Neuronal stem cell (in vitro differentiated cells): ENCODE results near the gene RFPL4A.
"Not testable (repeated sequence)": the region's sequence is repeated elsewhere in the genome, so short reads cannot be mapped to it uniquely, and the experiment has no call there.

Source experiments
- DNase-seq: peaks from one replicate; pipeline ENCODE4 v3.0.0-alpha.2; 2013; ENCODE audit warnings: low spot score
- H2AFZ ChIP-seq: one replicate; pipeline ENCODE4 v1.6.1; 2013; ENCODE audit warnings: mild to moderate bottlenecking, low read length, inconsistent platforms
- H2AK5ac ChIP-seq: 2 replicates; pipeline ENCODE4 v1.6.1; 2013; ENCODE audit warnings: low read depth, mild to moderate bottlenecking, inconsistent platforms, low read length, moderate library complexity, mixed read lengths
- H2BK120ac ChIP-seq: 2 replicates; pipeline ENCODE4 v1.6.1; 2013; ENCODE audit warnings: low read depth, mild to moderate bottlenecking, inconsistent platforms, low read length, moderate library complexity, mixed read lengths
- H2BK12ac ChIP-seq: one replicate; pipeline ENCODE4 v1.6.1; 2013; ENCODE audit warnings: low read length, inconsistent platforms
- H2BK15ac ChIP-seq: 2 replicates; pipeline ENCODE4 v1.6.1; 2013; ENCODE audit warnings: mild to moderate bottlenecking, low read length, inconsistent platforms, mixed read lengths
- H2BK5ac ChIP-seq: one replicate; pipeline ENCODE4 v1.6.1; 2013; ENCODE audit warnings: inconsistent platforms, mild to moderate bottlenecking, low read length, moderate library complexity
- H3K14ac ChIP-seq: one replicate; pipeline ENCODE4 v1.6.1; 2013; ENCODE audit warnings: low read length, inconsistent platforms
- H3K18ac ChIP-seq: 2 replicates; pipeline ENCODE4 v1.6.1; 2013; ENCODE audit warnings: low read length, inconsistent platforms
- H3K23ac ChIP-seq: 2 replicates; pipeline ENCODE4 v1.6.1; 2013; ENCODE audit warnings: low read depth, mild to moderate bottlenecking, mixed read lengths, low read length, inconsistent platforms; ENCODE audit not compliant: poor library complexity
- H3K27ac ChIP-seq: replicated peaks from 3 replicates; pipeline ENCODE4 v1.5.1; 2013; ENCODE audit warnings: low read length, inconsistent platforms
- H3K27me3 ChIP-seq, 3 experiments: 2 replicates each; pipeline ENCODE4 v1.6.1; 2013; ENCODE audit warnings: low read length in 3 of 3, mild to moderate bottlenecking in 2 of 3, inconsistent platforms in 1 of 3, low read depth in 1 of 3, mixed read lengths in 1 of 3, moderate library complexity in 1 of 3; ENCODE audit not compliant: control insufficient read depth in 3 of 3, insufficient read depth in 3 of 3
- H3K36me3 ChIP-seq, 2 donors: replicated peaks in 1 of 2; 2 replicates each; pipeline ENCODE4 v1.6.1; 2013; ENCODE audit warnings: low read length in 2 of 2; ENCODE audit not compliant: control insufficient read depth in 2 of 2, insufficient read depth in 2 of 2
- H3K4ac ChIP-seq: 2 replicates; pipeline ENCODE4 v1.6.1; 2013; ENCODE audit warnings: inconsistent platforms, mild to moderate bottlenecking, low read length, moderate library complexity
- H3K4me1 ChIP-seq, 2 donors: 1 replicate in 1 of 2; 2 replicates in 1 of 2; pipeline ENCODE4 v1.6.1; 2013; ENCODE audit warnings: low read length in 2 of 2, low read depth in 1 of 2; ENCODE audit not compliant: control insufficient read depth in 2 of 2, insufficient read depth in 1 of 2
- H3K4me2 ChIP-seq: one replicate; pipeline ENCODE4 v1.6.1; 2013; ENCODE audit warnings: mild to moderate bottlenecking, low read length, inconsistent platforms; ENCODE audit not compliant: insufficient read depth, poor library complexity, severe bottlenecking
- H3K4me3 ChIP-seq, 2 donors: 2 replicates each; pipeline ENCODE4 v1.5.1; 2013; ENCODE audit warnings: low read length in 2 of 2, mild to moderate bottlenecking in 2 of 2, inconsistent platforms in 1 of 2, moderate library complexity in 1 of 2
- H3K79me1 ChIP-seq: one replicate; pipeline ENCODE4 v1.6.1; 2013; ENCODE audit warnings: low read depth, mild to moderate bottlenecking, inconsistent platforms, low read length, moderate library complexity
- H3K9ac ChIP-seq: one replicate; pipeline ENCODE4 v1.6.1; 2013; ENCODE audit warnings: mild to moderate bottlenecking, low read depth, low read length, inconsistent platforms; ENCODE audit not compliant: poor library complexity
- H3K9me3 ChIP-seq, 2 donors: replicated peaks in 1 of 2; 2 replicates each; pipeline versions ENCODE3 to v1.6.1; 2013; ENCODE audit warnings: low read length in 2 of 2, mild to moderate bottlenecking in 2 of 2, inconsistent platforms in 1 of 2, low read depth in 1 of 2, mixed read lengths in 1 of 2, moderate library complexity in 1 of 2; ENCODE audit not compliant: control insufficient read depth in 2 of 2, insufficient read depth in 1 of 2
- H4K8ac ChIP-seq: one replicate; pipeline ENCODE4 v1.6.1; 2013; ENCODE audit warnings: low read depth, mild to moderate bottlenecking, inconsistent platforms, low read length, moderate library complexity
- H4K91ac ChIP-seq: one replicate; pipeline ENCODE4 v1.6.1; 2013; ENCODE audit warnings: low read length, low read depth, mild to moderate bottlenecking, inconsistent platforms; ENCODE audit not compliant: poor library complexity
- WGBS, 2 donors: extraction: QIAGEN DNeasy Blood & Tissue Kit; methylation state at CpG; one replicate each; pipeline ENCODE4 v1.1.7; 2013; ENCODE audit warnings: missing lambda C conversion rate in 2 of 2, mixed read lengths in 1 of 2; ENCODE audit not compliant: insufficient read length in 2 of 2, insufficient replicate concordance in 1 of 2; ENCODE audit errors: extremely low coverage in 2 of 2; 5-methylcytosine and 5-hydroxymethylcytosine counted together

Gene RFPL4A

DNA sequence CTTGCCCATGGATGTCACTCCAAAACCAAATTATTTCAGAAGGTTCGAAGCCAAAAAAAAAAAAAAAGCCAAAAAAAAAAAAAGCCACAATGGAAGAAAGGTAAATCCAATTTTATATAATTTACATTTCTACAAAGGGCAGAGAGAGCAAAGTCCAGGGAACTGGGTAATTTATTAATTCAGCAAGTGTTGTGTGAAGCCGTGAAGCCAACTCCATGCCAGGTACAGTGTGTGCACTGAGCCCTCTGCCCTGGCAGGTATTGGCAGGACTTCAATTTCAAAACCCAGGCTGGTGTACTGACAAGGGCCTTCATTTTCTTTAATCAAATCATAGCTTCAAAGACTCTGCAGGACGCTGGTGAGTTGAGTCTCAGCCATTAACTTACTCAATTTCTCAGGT lies 5.5 kb upstream of the RFPL4A start:
- Histone ChIP-seq H3K9me3 (peaks cover 0 to 14% of the 10 kb centered on the region in 2 donors), H2BK12ac (no peak overlapping the region), H3K23ac (no peak overlapping the region), H2BK15ac (no peak overlapping the region), H3K36me3 (no peaks in the 10 kb centered on the region), H3K4me2 (no peak overlapping the region), H3K79me1 (no peaks in the 10 kb centered on the region), H4K8ac (no peak overlapping the region), H3K14ac (no peak overlapping the region), H2AK5ac (no peak overlapping the region), H2BK120ac (no peak overlapping the region), H4K91ac (no peak overlapping the region), H3K4me3 (no peak overlapping the region), H3K9ac (no peak overlapping the region), H3K27ac (no peak overlapping the region), H3K18ac (no peak overlapping the region), H3K4ac (no peak overlapping the region), H3K4me1 (no peaks in the 10 kb centered on the region), H2BK5ac (no peak overlapping the region), H3K27me3 (peaks cover 0 to 16% (median 0%) of the 10 kb centered on the region in 3 experiments), H2AFZ (no peak overlapping the region)
- no CpG with 5 or more reads among the region's 3 CpGs for WGBS, 2 donors
- DNase-seq, result no peak

DNA sequence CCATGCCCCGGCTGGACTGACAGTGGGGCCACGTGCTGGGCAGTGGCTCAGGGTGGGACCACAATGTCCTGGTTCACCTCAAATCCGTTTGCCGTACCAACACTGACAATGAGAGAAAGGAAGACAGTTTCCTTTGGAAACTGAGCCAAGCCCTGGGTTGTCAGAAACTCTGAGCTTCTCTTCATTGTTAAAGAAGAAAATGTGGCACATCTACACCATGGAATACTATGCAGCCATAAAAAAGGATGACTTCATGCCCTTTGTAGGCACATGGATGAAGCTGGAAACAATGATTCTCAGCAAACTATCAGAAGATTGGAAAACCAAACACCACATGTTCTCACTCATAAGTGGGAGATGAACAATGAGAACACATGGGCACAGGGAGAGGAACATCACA lies 2.1 kb upstream of the RFPL4A start:
- not testable (repeated sequence) for H2BK120ac ChIP-seq, H2BK5ac ChIP-seq, H3K4me3 ChIP-seq, H3K4me1 ChIP-seq, H3K14ac ChIP-seq, H2BK15ac ChIP-seq, H3K18ac ChIP-seq, H3K9ac ChIP-seq, H2AFZ ChIP-seq, H2AK5ac ChIP-seq, H4K91ac ChIP-seq, DNase-seq, H3K4ac ChIP-seq, H3K4me2 ChIP-seq, H4K8ac ChIP-seq, H2BK12ac ChIP-seq, H3K79me1 ChIP-seq, H3K27ac ChIP-seq, H3K36me3 ChIP-seq, H3K23ac ChIP-seq
- no CpG with 5 or more reads among the region's 4 CpGs for WGBS, 2 donors
- peaks cover 0 to 23% (median 0%) of the 10 kb centered on the region in 3 experiments for H3K27me3 ChIP-seq
- peaks cover 0 to 14% of the 10 kb centered on the region in 2 donors for H3K9me3 ChIP-seq

DNA sequence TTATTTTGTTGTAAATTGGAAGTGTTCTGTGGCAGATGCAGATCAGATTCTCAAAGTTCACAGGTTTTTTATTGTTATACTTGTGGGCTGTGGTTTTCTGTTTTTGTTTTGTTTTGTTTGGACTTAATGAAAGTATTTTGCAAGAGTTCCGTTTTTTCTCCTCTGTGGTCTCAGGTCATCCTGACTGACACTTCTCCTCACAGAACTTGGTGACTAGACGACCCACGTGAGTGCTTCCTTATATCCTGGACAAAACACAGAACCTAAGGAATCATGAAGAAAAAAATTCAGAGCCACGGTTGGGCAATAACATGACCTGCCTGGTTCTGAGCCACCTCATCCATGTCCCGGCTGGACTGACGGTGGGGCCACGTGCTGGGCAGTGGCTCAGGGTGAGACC lies 7.6 kb downstream of the RFPL4A start:
- H2BK15ac ChIP-seq, result no peak overlapping the region
- no peak overlapping the region for H2AFZ ChIP-seq
- no peaks in the 10 kb centered on the region for H3K79me1 ChIP-seq
- no peak overlapping the region for H3K14ac ChIP-seq
- no peak overlapping the region for H2BK5ac ChIP-seq
- no peak overlapping the region for H4K91ac ChIP-seq
- H2BK120ac ChIP-seq, result no peak overlapping the region
- no peak overlapping the region for H3K9ac ChIP-seq
- peaks cover 0 to 16% (median 0%) of the 10 kb centered on the region in 3 experiments for H3K27me3 ChIP-seq
- H2AK5ac ChIP-seq, result no peak overlapping the region
- H3K23ac ChIP-seq, result no peak overlapping the region
- no peaks in the 10 kb centered on the region for H3K4me1 ChIP-seq
- H3K36me3 ChIP-seq, result no peaks in the 10 kb centered on the region
- no peak overlapping the region for H3K4me2 ChIP-seq
- no peak overlapping the region for H3K4me3 ChIP-seq
- no peak overlapping the region for H3K27ac ChIP-seq
- H3K9me3 ChIP-seq, result peaks cover 0 to 5% of the 10 kb centered on the region in 2 donors
- no peak overlapping the region for H3K4ac ChIP-seq
- no CpG with 5 or more reads among the region's 7 CpGs for WGBS, 2 donors
- H4K8ac ChIP-seq, result no peak overlapping the region
- DNase-seq, result no peak
- no peak overlapping the region for H3K18ac ChIP-seq
- H2BK12ac ChIP-seq, result no peak overlapping the region

DNA sequence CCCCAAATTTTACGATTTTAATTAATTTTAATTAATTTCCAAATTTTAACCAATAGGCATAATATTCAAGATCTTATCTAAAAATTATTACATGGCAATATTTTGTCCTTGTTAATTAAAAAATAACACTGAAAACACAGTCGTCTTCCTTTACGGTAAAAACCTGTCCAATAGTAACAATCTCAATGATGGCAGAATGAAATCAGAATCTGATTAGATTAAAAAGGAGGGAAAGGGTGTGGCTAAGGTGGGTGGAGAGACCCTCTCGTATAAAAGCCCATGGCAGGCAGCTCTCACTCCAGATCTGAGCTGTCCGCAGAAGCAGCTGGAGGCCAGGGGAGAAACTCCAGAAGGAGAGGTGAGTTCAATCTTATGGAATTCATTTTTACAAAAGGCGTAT lies 9.9 kb downstream of the RFPL4A start, which contains the start of gene RFPL4AL1:
TSS of gene RFPL4AL1 (plus strand) at position 301 of the 400 bp plus-strand sequence. CDS start 2,687 bp downstream, outside the sequence.
- peaks cover 0 to 16% (median 0%) of the 10 kb centered on the region in 3 experiments for H3K27me3 ChIP-seq
- H3K23ac ChIP-seq, H3K27ac ChIP-seq, H3K36me3 ChIP-seq, H3K4me2 ChIP-seq, H2BK15ac ChIP-seq, H2AK5ac ChIP-seq, H2BK12ac ChIP-seq, H3K4ac ChIP-seq, H3K4me3 ChIP-seq, H3K14ac ChIP-seq, H4K91ac ChIP-seq, DNase-seq, H3K9me3 ChIP-seq, H2BK5ac ChIP-seq, H2AFZ ChIP-seq, H2BK120ac ChIP-seq, H4K8ac ChIP-seq, H3K4me1 ChIP-seq, H3K79me1 ChIP-seq, H3K9ac ChIP-seq, H3K18ac ChIP-seq: not testable (repeated sequence)
- WGBS, 2 donors, result no CpG with 5 or more reads among the region's 6 CpGs
